ENCODE results near the gene CDO1.
"Not testable (repeated sequence)": the region's sequence is repeated elsewhere in the genome, so short reads cannot be mapped to it uniquely, and the experiment has no call there.

CDO1 gene

GRCh38 chr5:115829913-115830312 lies 13.5 kb upstream of the CDO1 start:
- DNase-seq: no peak

GRCh38 chr5:115825948-115826347 lies 9.5 kb upstream of the CDO1 start:
- no peak for DNase-seq

GRCh38 chr5:115824983-115825382 lies 8.5 kb upstream of the CDO1 start:
- not testable (repeated sequence) for DNase-seq

GRCh38 chr5:115820846-115821245 lies 4.4 kb upstream of the CDO1 start:
- DNase-seq: no peak

GRCh38 chr5:115818821-115819220 lies 2.4 kb upstream of the CDO1 start:
- no peak for DNase-seq

GRCh38 chr5:115817386-115817785 lies 927 bp upstream of the CDO1 start:
- DNase-seq: no peak

GRCh38 chr5:115815693-115816225 lies 700 bp downstream of the CDO1 start:
- no peak for DNase-seq

GRCh38 chr5:115815006-115815692 lies 1.3 kb downstream of the CDO1 start:
- DNase-seq: no peak

GRCh38 chr5:115813719-115814118 lies 2.7 kb downstream of the CDO1 start:
- DNase-seq: no peak

- no peak for DNase-seq
These were observed 4.1 kb downstream of the CDO1 start for GRCh38 chr5:115812372-115812771.

- no peak for DNase-seq
These were observed 5.1 kb downstream of the CDO1 start for GRCh38 chr5:115811406-115811805.

GRCh38 chr5:115810761-115811160 lies 5.7 kb downstream of the CDO1 start:
- no peak for DNase-seq

- DNase-seq: no peak
These were observed 6.5 kb downstream of the CDO1 start for GRCh38 chr5:115809946-115810345.

- DNase-seq: not testable (repeated sequence)
These were observed 8.4 kb downstream of the CDO1 start for GRCh38 chr5:115808066-115808465.

- DNase-seq: no peak
These were observed 8.8 kb downstream of the CDO1 start for GRCh38 chr5:115807654-115808052.

GRCh38 chr5:115806986-115807653 lies 9.3 kb downstream of the CDO1 start:
- no peak for DNase-seq

- DNase-seq: no peak
These were observed 14.5 kb downstream of the CDO1 start for GRCh38 chr5:115801984-115802383.

GRCh38 chr5:115801152-115801551 lies 15.3 kb downstream of the CDO1 start:
- no peak for DNase-seq

GRCh38 chr5:115800108-115800507 lies 16.4 kb downstream of the CDO1 start:
- no peak for DNase-seq

- no peak for DNase-seq
These were observed 18.2 kb downstream of the CDO1 start for GRCh38 chr5:115798252-115798651.

- no peak for DNase-seq
These were observed 19.8 kb downstream of the CDO1 start for GRCh38 chr5:115796656-115797055.

- no peak for DNase-seq
These were observed 20.8 kb downstream of the CDO1 start for GRCh38 chr5:115795700-115796099.

GRCh38 chr5:115788440-115788839 lies 28.0 kb downstream of the CDO1 start:
- DNase-seq: no peak

- DNase-seq: no peak
These were observed 29.0 kb downstream of the CDO1 start for GRCh38 chr5:115787426-115787825.

Data from right hindlimb (tissue), 1 donor.